SK-N-SH (cell line): Measurements from ENCODE around the gene TRAM2. TPM values are rescaled to one million over a fixed set of nuclear protein-coding genes. Genes with fewer than 3 reads are reported as not detected.
A peak's percentile ranks its signal among the peaks of the same experiment; 100 is the strongest.

Experiments
- CTCF ChIA-PET: fragments of 300-600, 350-600 bp; formaldehyde crosslinking; extraction: SDS; loops from one replicate; lab custom pipeline; 2021; lab: Yijun Ruan, JAX
- POLR2A ChIA-PET: fragments of 350-600 bp; sonication (Branson Sonifier 250); formaldehyde crosslinking; extraction: SDS; loops from one replicate; lab custom pipeline; 2020; ENCODE audit warnings: antibody characterized with exemption, inconsistent platforms; lab: Yijun Ruan, JAX
- DNase-seq: peaks from one replicate; pipeline ENCODE4 v3.0.0; 2012
- H2AFZ ChIP-seq: fragments of 200-600 bp; sonication (generic); 2 replicates; pipeline ENCODE4 v1.8.1; 2016; ENCODE audit warnings: antibody characterized with exemption, mild to moderate bottlenecking, low read depth
- H3F3A ChIP-seq: fragments of 200-600 bp; sonication (generic); replicated peaks from 2 replicates; pipeline ENCODE3; 2016; ENCODE audit warnings: antibody characterized with exemption, mild to moderate bottlenecking; ENCODE audit not compliant: insufficient read depth
- H3K27ac ChIP-seq, 2 experiments: fragments of 200-500 bp in 1 of 2; fragments of 200-600 bp in 1 of 2; sonication (Bioruptor generic) in 1 of 2; sonication (generic), shearing (Covaris generic) in 1 of 2; 2 replicates each; pipeline versions ENCODE4 v1.5.1 to v1.6.1; 2014 to 2016; ENCODE audit warnings: low read depth in 2 of 2, inconsistent platforms in 1 of 2, low read length in 1 of 2, mild to moderate bottlenecking in 1 of 2, mixed read lengths in 1 of 2
- H3K27me3 ChIP-seq: fragments of 200-600 bp; sonication (generic), shearing (Covaris generic); 2 replicates; pipeline ENCODE4 v1.6.1; 2016; ENCODE audit warnings: mixed run types; ENCODE audit not compliant: insufficient read depth
- H3K36me3 ChIP-seq, 2 experiments: fragments of 200-500 bp in 1 of 2; fragments of 200-600 bp in 1 of 2; sonication (Bioruptor generic) in 1 of 2; sonication (generic) in 1 of 2; replicated peaks in 1 of 2; 2 replicates each; pipeline versions ENCODE3 to v1.5.1; 2014 to 2016; ENCODE audit warnings: low read length in 1 of 2, mild to moderate bottlenecking in 1 of 2; ENCODE audit not compliant: insufficient read depth in 2 of 2, control insufficient read depth in 1 of 2
- H3K4me1 ChIP-seq, 2 experiments: fragments of 200-500 bp in 1 of 2; fragments of 200-600 bp in 1 of 2; sonication (Bioruptor generic) in 1 of 2; sonication (generic), shearing (Covaris generic) in 1 of 2; 2 replicates each; pipeline versions ENCODE4 v1.5.1 to v1.6.1; 2014 to 2016; ENCODE audit warnings: low read depth in 1 of 2, low read length in 1 of 2, mixed run types in 1 of 2; ENCODE audit not compliant: insufficient read depth in 2 of 2, control insufficient read depth in 1 of 2
- H3K4me2 ChIP-seq: fragments of 200-600 bp; sonication (generic), shearing (Covaris generic); 2 replicates; pipeline ENCODE4 v1.6.1; 2017; ENCODE audit warnings: mixed run types
- H3K4me3 ChIP-seq, 2 experiments: fragments of 200-500 bp in 1 of 2; fragments of 200-600 bp in 1 of 2; sonication (Bioruptor generic) in 1 of 2; sonication (generic), shearing (Covaris generic) in 1 of 2; 2 replicates each; pipeline versions ENCODE4 v1.5.1 to v1.8.1; 2014 to 2016; ENCODE audit warnings: low read depth in 2 of 2, inconsistent platforms in 1 of 2, low read length in 1 of 2, mild to moderate bottlenecking in 1 of 2, mixed read lengths in 1 of 2, moderate library complexity in 1 of 2
- H3K79me2 ChIP-seq: fragments of 200-600 bp; sonication (generic); 2 replicates; pipeline ENCODE4 v1.8.1; 2017; ENCODE audit warnings: mild to moderate bottlenecking; ENCODE audit not compliant: insufficient read depth
- H3K9ac ChIP-seq: fragments of 200-600 bp; sonication (generic); 2 replicates; pipeline ENCODE4 v1.6.1; 2017; ENCODE audit warnings: mixed run types
- H3K9me2 ChIP-seq: fragments of 200-600 bp; sonication (generic); 2 replicates; pipeline ENCODE4 v1.6.1; 2017; ENCODE audit warnings: mixed run types
- H3K9me3 ChIP-seq: fragments of 200-600 bp; sonication (generic); 2 replicates; pipeline ENCODE4 v1.6.1; 2017; ENCODE audit warnings: mixed run types, mild to moderate bottlenecking, moderate library complexity
- H4K20me1 ChIP-seq: fragments of 200-600 bp; sonication (generic); 2 replicates; pipeline ENCODE4 v1.6.1; 2017; ENCODE audit warnings: mild to moderate bottlenecking, mixed run types; ENCODE audit not compliant: insufficient read depth
- CHD2 ChIP-seq: fragments of 150-350 bp; IDR thresholded peaks from 2 replicates; pipeline ENCODE4 v1.6.1; 2018; ENCODE audit warnings: low read length; ENCODE audit not compliant: partially characterized antibody
- ELF1 ChIP-seq: IDR thresholded peaks from 2 replicates; pipeline ENCODE4 v1.4.0; 2012
- EP300 ChIP-seq, 2 experiments: IDR thresholded peaks; 2 replicates each; pipeline versions ENCODE4 v1.4.0 to v1.6.1; 2012; ENCODE audit warnings: borderline replicate concordance in 1 of 2, low read depth in 1 of 2, low read length in 1 of 2
- EZH2phosphoT487 ChIP-seq: fragments of 200-600 bp; sonication (generic); IDR thresholded peaks from 2 replicates; pipeline ENCODE4 v1.6.1; 2017; ENCODE audit warnings: low read depth, mixed run types, mild to moderate bottlenecking, antibody characterized with exemption, moderate library complexity, borderline replicate concordance
- FOSL2 ChIP-seq: IDR thresholded peaks from 2 replicates; pipeline ENCODE4 v1.4.0; 2012; ENCODE audit warnings: low read depth, mild to moderate bottlenecking, moderate library complexity, borderline replicate concordance
- FOXM1 ChIP-seq: IDR thresholded peaks from 2 replicates; pipeline ENCODE4 v1.4.0; 2012; ENCODE audit warnings: low read depth, mild to moderate bottlenecking
- GATA2 ChIP-seq: sonication (generic); formaldehyde crosslinking; IDR thresholded peaks from 2 replicates; pipeline ENCODE4 v1.5.0; 2020; ENCODE audit warnings: mild to moderate bottlenecking, missing genetic modification reagents
- MXI1 ChIP-seq: IDR thresholded peaks from 2 replicates; pipeline ENCODE4 v1.6.1; 2012; ENCODE audit warnings: mild to moderate bottlenecking, low read depth, low read length, improper control_type of control experiment
- NFIC ChIP-seq: IDR thresholded peaks from 2 replicates; pipeline ENCODE4 v1.4.0; 2012; ENCODE audit warnings: borderline replicate concordance
- NRF1 ChIP-seq: IDR thresholded peaks from 2 replicates; pipeline ENCODE4 v1.6.1; 2012; ENCODE audit warnings: low read depth, mild to moderate bottlenecking, low read length
- POLR2AphosphoS5 ChIP-seq: IDR thresholded peaks from 2 replicates; pipeline ENCODE4 v1.6.1; 2012; ENCODE audit warnings: low read depth, low read length
- REST ChIP-seq: IDR thresholded peaks from 2 replicates; pipeline ENCODE4 v1.6.1; 2012; ENCODE audit warnings: mild to moderate bottlenecking, low read depth, low read length, moderate library complexity
- SIN3A ChIP-seq: IDR thresholded peaks from 2 replicates; pipeline ENCODE4 v1.6.1; 2012; ENCODE audit warnings: low read depth, mild to moderate bottlenecking, low read length, moderate library complexity, borderline replicate concordance
- SMC3 ChIP-seq: IDR thresholded peaks from 2 replicates; pipeline ENCODE4 v1.6.1; 2012; ENCODE audit warnings: low read depth, low read length, improper control_type of control experiment
- TAF1 ChIP-seq: IDR thresholded peaks from 2 replicates; pipeline ENCODE4 v1.6.1; 2012; ENCODE audit warnings: low read depth, mild to moderate bottlenecking, low read length, moderate library complexity, borderline replicate concordance
- TCF12 ChIP-seq: IDR thresholded peaks from 2 replicates; pipeline ENCODE4 v1.4.0; 2012
- USF2 ChIP-seq: fragments of 150-350 bp; IDR thresholded peaks from 2 replicates; pipeline ENCODE4 v1.6.1; 2017; ENCODE audit warnings: antibody characterized with exemption, low read length, low read depth, borderline replicate concordance
- YY1 ChIP-seq: IDR thresholded peaks from 2 replicates; pipeline ENCODE4 v1.4.0; 2012; ENCODE audit warnings: low read depth, mild to moderate bottlenecking
- ZBTB33 ChIP-seq: IDR thresholded peaks from 2 replicates; pipeline ENCODE4 v1.4.0; 2012; ENCODE audit warnings: low read depth, borderline replicate concordance
- WGBS: methylation state at CpG from one replicate; pipeline ENCODE4 v1.1.6; 2017; ENCODE audit warnings: low lambda C conversion rate; 5-methylcytosine and 5-hydroxymethylcytosine counted together
- polyA plus RNA-seq, 3 experiments: library from polyadenylated mRNA; depleted of rRNA; stranded (reverse); fragments of >200 nt; gene quantifications; 2 replicates each; pipeline ENCODE4 v1.2.3, GENCODE V29; 2012
- TF ChIP-seq, protein P1 (sequence below): IDR thresholded peaks from 2 replicates; pipeline ENCODE4 v1.4.0; 2012; ENCODE audit warnings: low read depth, borderline replicate concordance

TRAM2 gene
- polyA plus RNA-seq, 1 of the 3 experiments (the other 2 are of a cell fraction): 26.4 TPM

DNA sequence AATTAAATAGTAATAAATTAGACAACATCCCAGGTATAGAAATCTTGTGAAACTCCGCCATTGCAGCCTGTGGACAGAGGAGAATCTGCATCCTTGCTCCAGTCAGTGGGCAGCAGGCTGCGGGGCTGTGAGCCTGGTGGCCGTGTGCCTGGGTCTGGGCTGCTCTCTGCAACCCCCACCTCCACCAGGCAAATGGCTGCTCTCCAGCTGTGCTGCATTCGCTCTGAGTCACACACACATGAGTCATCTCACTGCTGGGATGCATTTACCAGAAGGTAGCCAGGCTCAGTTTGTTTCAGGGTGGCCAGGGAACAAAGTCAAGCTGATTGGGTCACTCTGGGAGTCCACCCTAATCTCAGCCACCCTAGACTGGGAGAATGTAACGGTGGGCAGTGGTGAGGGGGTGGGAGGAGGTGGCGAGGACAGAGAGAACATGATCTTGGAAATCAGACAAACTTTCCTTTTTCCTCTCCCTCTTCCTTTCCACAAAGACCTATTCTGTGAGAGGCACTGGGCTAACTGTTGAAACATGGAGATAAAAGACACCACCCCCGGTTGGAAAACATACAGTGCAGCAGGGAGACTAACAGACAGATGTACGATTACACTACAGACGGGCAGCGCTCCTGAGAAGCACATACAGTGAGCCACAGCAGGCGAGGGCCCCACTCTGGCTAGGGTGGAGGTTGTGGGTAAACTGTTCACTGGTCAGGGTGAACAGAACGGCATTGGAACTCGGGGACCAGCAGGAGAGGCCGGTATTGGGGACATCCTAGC lies 59.2 kb downstream of the TRAM2 start (continued):
- TF ChIP-seq, protein P1, sequence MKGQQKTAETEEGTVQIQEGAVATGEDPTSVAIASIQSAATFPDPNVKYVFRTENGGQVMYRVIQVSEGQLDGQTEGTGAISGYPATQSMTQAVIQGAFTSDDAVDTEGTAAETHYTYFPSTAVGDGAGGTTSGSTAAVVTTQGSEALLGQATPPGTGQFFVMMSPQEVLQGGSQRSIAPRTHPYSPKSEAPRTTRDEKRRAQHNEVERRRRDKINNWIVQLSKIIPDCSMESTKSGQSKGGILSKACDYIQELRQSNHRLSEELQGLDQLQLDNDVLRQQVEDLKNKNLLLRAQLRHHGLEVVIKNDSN: no peak
- TF ChIP-seq GATA2 (CRISPR knock-in tag): no peak
- no peak for TF ChIP-seq USF2
- peak; percentile 94 for TF ChIP-seq POLR2AphosphoS5
- peak; percentile 100 for TF ChIP-seq FOSL2
- no peak for TF ChIP-seq MXI1
- TF ChIP-seq NFIC: peak; percentile 94
- peak; percentile 91 for TF ChIP-seq CHD2
- TF ChIP-seq NRF1: no peak
- no peak for TF ChIP-seq ELF1
- peak in 1 of 2 experiments; percentile 88; a peak in 1 of 4 replicates for TF ChIP-seq EP300 (IDR thresholded peaks at IDR 0.05; ENCODE audit: borderline replicate concordance in 1 of 2, low read depth in 1 of 2, low read length in 1 of 2)

GRCh38 chr6:52516943-52517342 lies 59.9 kb downstream of the TRAM2 start:
- H2AFZ ChIP-seq: no peak overlapping the region
- peak overlapping the region; percentile 77; the same call in 1 of the 2 replicates for H3K4me2 ChIP-seq
- ChIA-PET POLR2A (no interaction called here), CTCF (no interaction called here)
- H3K9ac ChIP-seq: no peak overlapping the region
- peaks cover 43% of the 10 kb centered on the region in 2 experiments for H3K4me1 ChIP-seq
- H3K79me2 ChIP-seq: peaks cover 55% of the 10 kb centered on the region
- no peaks in the 10 kb centered on the region for H3K9me3 ChIP-seq
- peaks cover 42 to 51% of the 10 kb centered on the region in 2 experiments for H3K36me3 ChIP-seq
- no peaks in the 10 kb centered on the region for H3K9me2 ChIP-seq
- no peaks in the 10 kb centered on the region for H4K20me1 ChIP-seq
- H3K27ac ChIP-seq: peak overlapping the region; percentile 97 to 98
- DNase-seq: no peak
- no peak overlapping the region for H3K4me3 ChIP-seq
- WGBS: 96% methylated on average over 3 of the region's 3 CpGs
- no peaks in the 10 kb centered on the region for H3K27me3 ChIP-seq
- peaks cover 34% of the 10 kb centered on the region for H3F3A ChIP-seq
- TF ChIP-seq ZBTB33 (no peak), POLR2AphosphoS5 (no peak), EZH2phosphoT487 (no peak), FOXM1 (no peak), SMC3 (no peak), REST (no peak), TCF12 (no peak), ELF1 (no peak), YY1 (no peak), TAF1 (no peak), SIN3A (no peak), EP300 (IDR thresholded peaks at IDR 0.05; ENCODE audit: borderline replicate concordance in 1 of 2, low read depth in 1 of 2, low read length in 1 of 2) (no peak), CHD2 (no peak), GATA2 (CRISPR knock-in tag) (no peak), NRF1 (no peak)
- TF ChIP-seq, protein P1: no peak
